Mucosa of descending colon (tissue), 3 donors: ENCODE measurements around the gene SAGE1. TPM values are rescaled to one million over a fixed set of nuclear protein-coding genes. Genes with fewer than 3 reads are reported as not detected.
"Not testable (repeated sequence)": the region's sequence is repeated elsewhere in the genome, so short reads cannot be mapped to it uniquely, and the experiment has no call there.

Source experiments
- ATAC-seq: fragments of 200-7000 bp; cut with Tn5 transposase; one replicate; pipeline ENCODE4 v1.9.1; 2020; ENCODE audit warnings: mild to moderate bottlenecking, moderate library complexity
- DNase-seq, 3 donors: peaks; one replicate each; pipeline ENCODE4 v3.0.0-alpha.2; 2020
- H3K36me3 ChIP-seq: fragments of 200-600 bp; one replicate; pipeline ENCODE4 v1.8.0; 2021; ENCODE audit warnings: low read depth, mild to moderate bottlenecking
- H3K4me1 ChIP-seq: fragments of 200-600 bp; one replicate; pipeline ENCODE4 v1.8.0; 2021; ENCODE audit warnings: low read depth, mild to moderate bottlenecking
- H3K4me3 ChIP-seq: fragments of 200-600 bp; one replicate; pipeline ENCODE4 v1.8.0; 2021; ENCODE audit warnings: mild to moderate bottlenecking
- H3K9me3 ChIP-seq: fragments of 200-600 bp; one replicate; pipeline ENCODE4 v1.8.0; 2021; ENCODE audit warnings: mild to moderate bottlenecking
- CTCF ChIP-seq: fragments of 200-600 bp; IDR thresholded peaks from one replicate; pipeline ENCODE4 v1.8.0; 2022; ENCODE audit warnings: antibody characterized with exemption, mild to moderate bottlenecking
- intact Hi-C, 2 donors: fragments of 100-400 bp; cut with DNase I in 1 of 2; cut with micrococcal nuclease in 1 of 2; formaldehyde crosslinking; loops; one replicate each; pipeline versions ENCODE4 v1.11.0 to v1.11.1; 2022; cut with DNase I, micrococcal nuclease
- total RNA-seq, 3 donors: library from RNA; stranded (reverse); fragmentation: NEBNext Ultra II Directional in 2 of 3; extraction: Animal tissue kit (Norgen Biotek cat#: 25700) in 2 of 3; gene quantifications; one replicate each; pipeline versions ENCODE4 v1.2.1 to v1.2.4, GENCODE V29; 2021 to 2023
- donor health status: DM: no; HTN: no; CAD: no; lungs with moderate emphysema.
- donor health status: DM: no; HTN: no; CAD: no.
- donor health status: DM: no; HTN: yes; CAD: no.

The SAGE1 gene
- total RNA-seq, 3 donors from 2014 or later = not detected

GRCh38 chrX:135892781-135893180 is 735 bp upstream of the SAGE1 start:
- Histone ChIP-seq H3K4me3 (no peak overlapping the region), H3K4me1 (no peaks in the 10 kb centered on the region), H3K36me3 (no peaks in the 10 kb centered on the region), H3K9me3 (no peaks in the 10 kb centered on the region)
- DNase-seq (no peak), ATAC-seq (no peak)
- intact Hi-C loops = no loop called here
- no peak for TF ChIP-seq CTCF

GRCh38 chrX:135910251-135910650 is 16.7 kb downstream of the SAGE1 start:
- intact Hi-C loops = no loop called here
- DNase-seq (no peak), ATAC-seq (no peak)
- TF ChIP-seq CTCF = no peak
- Histone ChIP-seq H3K9me3 (no peaks in the 10 kb centered on the region), H3K4me3 (no peak overlapping the region), H3K36me3 (no peaks in the 10 kb centered on the region), H3K4me1 (no peaks in the 10 kb centered on the region)

GRCh38 chrX:135914404-135914803 is 20.9 kb downstream of the SAGE1 start:
- Histone ChIP-seq H3K9me3 (no peaks in the 10 kb centered on the region), H3K36me3 (no peaks in the 10 kb centered on the region), H3K4me3 (no peak overlapping the region), H3K4me1 (no peaks in the 10 kb centered on the region)
- ATAC-seq (no peak), DNase-seq (no peak)
- TF ChIP-seq CTCF = no peak
- intact Hi-C loops = no loop called here

- DNase-seq, H3K4me1 ChIP-seq, H3K36me3 ChIP-seq, H3K9me3 ChIP-seq, intact Hi-C loops, ATAC-seq, H3K4me3 ChIP-seq: not testable (repeated sequence)
Observed at GRCh38 chrX:135920516-135920915, 27.0 kb downstream of the SAGE1 start.

GRCh38 chrX:135923353-135923752 is 29.8 kb downstream of the SAGE1 start:
- no peak for ATAC-seq
- Histone ChIP-seq H3K4me1 (no peaks in the 10 kb centered on the region), H3K36me3 (no peaks in the 10 kb centered on the region), H3K9me3 (no peaks in the 10 kb centered on the region), H3K4me3 (no peak overlapping the region)
- DNase-seq = no peak
- no peak for TF ChIP-seq CTCF
- intact Hi-C loops = no loop called here

- Histone ChIP-seq H3K9me3 (no peaks in the 10 kb centered on the region), H3K36me3 (no peaks in the 10 kb centered on the region), H3K4me3 (no peak overlapping the region), H3K4me1 (no peaks in the 10 kb centered on the region)
- intact Hi-C loops = no loop called here
- no peak for TF ChIP-seq CTCF
- no peak for DNase-seq
- ATAC-seq = no peak
Observed at GRCh38 chrX:135927897-135928296, 34.4 kb downstream of the SAGE1 start.
